HEK293T (cell line): ENCODE results near the gene RNF214.
"Not testable (repeated sequence)": the region's sequence is repeated elsewhere in the genome, so short reads cannot be mapped to it uniquely, and the experiment has no call there.

Source experiments
- CTCF ChIA-PET: fragments of 350-600 bp; formaldehyde crosslinking; extraction: SDS; loops from one replicate; lab custom pipeline; 2021; ENCODE audit warnings: antibody characterized with exemption, inconsistent platforms; lab: Yijun Ruan, JAX
- POLR2A ChIA-PET: fragments of 350-600 bp; formaldehyde crosslinking; extraction: SDS; loops from one replicate; lab custom pipeline; 2020; ENCODE audit warnings: antibody characterized with exemption, inconsistent platforms; lab: Yijun Ruan, JAX
- DNase-seq: peaks from one replicate; pipeline ENCODE4 v3.0.0; 2012; ENCODE audit warnings: mixed read lengths; ENCODE audit errors: extremely low spot score
- ARNT ChIP-seq: fragments of 450-650 bp; IDR thresholded peaks from 2 replicates; pipeline ENCODE4 v1.6.1; 2017; ENCODE audit warnings: mild to moderate bottlenecking
- BHLHE40 ChIP-seq: fragments of 450-650 bp; IDR thresholded peaks from 2 replicates; pipeline ENCODE4 v1.6.1; 2016; ENCODE audit warnings: mild to moderate bottlenecking, moderate library complexity, borderline replicate concordance
- CTBP1 ChIP-seq: fragments of 450-650 bp; IDR thresholded peaks from 2 replicates; pipeline ENCODE4 v1.6.1; 2016; ENCODE audit warnings: borderline replicate concordance
- ELF4 ChIP-seq: fragments of 450-650 bp; IDR thresholded peaks from 2 replicates; pipeline ENCODE4 v1.6.1; 2017; ENCODE audit warnings: antibody characterized with exemption
- FOXA1 ChIP-seq: fragments of 450-650 bp; IDR thresholded peaks from 2 replicates; pipeline ENCODE4 v1.6.1; 2016; ENCODE audit warnings: mild to moderate bottlenecking
- FOXK2 ChIP-seq: fragments of 450-650 bp; IDR thresholded peaks from 2 replicates; pipeline ENCODE4 v1.6.1; 2016; ENCODE audit warnings: mild to moderate bottlenecking
- FOXM1 ChIP-seq: fragments of 450-650 bp; IDR thresholded peaks from 2 replicates; pipeline ENCODE4 v1.6.1; 2017; ENCODE audit warnings: mild to moderate bottlenecking, borderline replicate concordance
- HDGF ChIP-seq: fragments of 450-650 bp; IDR thresholded peaks from 2 replicates; pipeline ENCODE4 v1.6.1; 2017; ENCODE audit warnings: antibody characterized with exemption, borderline replicate concordance
- L3MBTL2 ChIP-seq: fragments of 450-650 bp; conservative IDR thresholded peaks from 2 replicates; pipeline ENCODE4 v1.6.1; 2016; ENCODE audit warnings: mild to moderate bottlenecking
- LEF1 ChIP-seq: fragments of 450-650 bp; IDR thresholded peaks from 2 replicates; pipeline ENCODE4 v1.6.1; 2017; ENCODE audit warnings: mild to moderate bottlenecking, borderline replicate concordance
- NFRKB ChIP-seq: fragments of 450-650 bp; IDR thresholded peaks from 2 replicates; pipeline ENCODE4 v1.6.1; 2016; ENCODE audit warnings: mild to moderate bottlenecking, moderate library complexity
- PKNOX1 ChIP-seq: fragments of 450-650 bp; IDR thresholded peaks from 2 replicates; pipeline ENCODE4 v1.6.1; 2016
- SP1 ChIP-seq: fragments of 450-650 bp; IDR thresholded peaks from 2 replicates; pipeline ENCODE4 v1.6.1; 2017
- SUZ12 ChIP-seq: fragments of 450-650 bp; IDR thresholded peaks from 2 replicates; pipeline ENCODE4 v1.6.1; 2016; ENCODE audit warnings: mild to moderate bottlenecking
- TARDBP ChIP-seq: fragments of 450-650 bp; IDR thresholded peaks from 2 replicates; pipeline ENCODE4 v1.6.1; 2016
- ZNF384 ChIP-seq: fragments of 450-650 bp; IDR thresholded peaks from 2 replicates; pipeline ENCODE4 v1.6.1; 2016

Gene RNF214

GRCh38 chr11:117204283-117205080 lies 28.0 kb upstream of the RNF214 start:
- POLR2A ChIA-PET, result no interaction called here
- CTCF ChIA-PET, result interaction anchor here (0.5 kb wide), 1 partner anchor 66 kb away, joined by 7 read pairs; no protein-coding TSS in a partner anchor
- DNase-seq, result no peak
- no peak for TF ChIP-seq ARNT
- TF ChIP-seq CTBP1, result no peak
- TF ChIP-seq PKNOX1, result no peak
- TF ChIP-seq SP1, result no peak
- TF ChIP-seq TARDBP, result no peak
- no peak for TF ChIP-seq ZNF384
- TF ChIP-seq SUZ12, result no peak
- no peak for TF ChIP-seq NFRKB
- TF ChIP-seq HDGF, result no peak
- no peak for TF ChIP-seq L3MBTL2
- TF ChIP-seq BHLHE40, result no peak
- TF ChIP-seq LEF1, result no peak
- TF ChIP-seq FOXK2, result no peak
- no peak for TF ChIP-seq FOXA1
- no peak for TF ChIP-seq FOXM1
- no peak for TF ChIP-seq ELF4

GRCh38 chr11:117205211-117205818 lies 27.2 kb upstream of the RNF214 start:
- ChIA-PET CTCF (interaction anchor here (1.1 kb wide), 1 partner anchor 17 kb away, joined by 8 read pairs; no protein-coding TSS in a partner anchor), POLR2A (no interaction called here)
- DNase-seq, result no peak
- no peak for TF ChIP-seq FOXK2

GRCh38 chr11:117206111-117206510 lies 26.4 kb upstream of the RNF214 start:
- CTCF ChIA-PET, result interaction anchor here (1.1 kb wide), 1 partner anchor 16 kb away, joined by 8 read pairs; no protein-coding TSS in a partner anchor
- DNase-seq, POLR2A ChIA-PET: not testable (repeated sequence)

- POLR2A ChIA-PET, DNase-seq, CTCF ChIA-PET: not testable (repeated sequence)
These were observed 25.6 kb upstream of the RNF214 start for GRCh38 chr11:117206859-117207258.

GRCh38 chr11:117207481-117207880 lies 25.0 kb upstream of the RNF214 start:
- POLR2A ChIA-PET, CTCF ChIA-PET, DNase-seq: not testable (repeated sequence)

GRCh38 chr11:117208710-117209109 lies 23.8 kb upstream of the RNF214 start:
- POLR2A ChIA-PET, DNase-seq, CTCF ChIA-PET: not testable (repeated sequence)

GRCh38 chr11:117209351-117210125 lies 22.9 kb upstream of the RNF214 start:
- CTCF ChIA-PET, DNase-seq: not testable (repeated sequence)
- POLR2A ChIA-PET, result interaction anchor here (2.4 kb wide), 1 partner anchor 23 kb away, joined by 6 read pairs; the partner anchor contains the start of genes PCSK7 and RNF214

GRCh38 chr11:117210620-117211019 lies 21.9 kb upstream of the RNF214 start:
- CTCF ChIA-PET, result interaction anchor here (0.7 kb wide), 1 partner anchor 16 kb away, joined by 4 read pairs; no protein-coding TSS in a partner anchor
- POLR2A ChIA-PET, result interaction anchor here (2.4 kb wide), 1 partner anchor 21 kb away, joined by 6 read pairs; the partner anchor contains the start of genes PCSK7 and RNF214

More at GRCh38 chr11:117210620-117211019, 21.9 kb upstream of the RNF214 start:
- TF ChIP-seq BHLHE40, result no peak
- no peak for TF ChIP-seq SUZ12
- no peak for TF ChIP-seq NFRKB
- TF ChIP-seq TARDBP, result no peak
- no peak for TF ChIP-seq FOXK2
- no peak for TF ChIP-seq CTBP1
- no peak for TF ChIP-seq LEF1
- TF ChIP-seq ELF4, result no peak
- no peak for TF ChIP-seq FOXM1
- no peak for DNase-seq
